C4-2B (cell line): ENCODE measurements around the gene OSBPL7.
"Not testable (repeated sequence)": the region's sequence is repeated elsewhere in the genome, so short reads cannot be mapped to it uniquely, and the experiment has no call there.

Source experiments
- H3K27ac ChIP-seq: fragments of 450-650 bp; 2 replicates; pipeline ENCODE4 v1.5.1; 2017
- ZFX ChIP-seq: fragments of 450-650 bp; IDR thresholded peaks from 2 replicates; pipeline ENCODE4 v1.6.1; 2017
- TF ChIP-seq, protein P1 (sequence below): fragments of 450-650 bp; conservative IDR thresholded peaks from 2 replicates; pipeline ENCODE4 v1.5.1; 2017; ENCODE audit warnings: mild to moderate bottlenecking

OSBPL7 gene

DNA sequence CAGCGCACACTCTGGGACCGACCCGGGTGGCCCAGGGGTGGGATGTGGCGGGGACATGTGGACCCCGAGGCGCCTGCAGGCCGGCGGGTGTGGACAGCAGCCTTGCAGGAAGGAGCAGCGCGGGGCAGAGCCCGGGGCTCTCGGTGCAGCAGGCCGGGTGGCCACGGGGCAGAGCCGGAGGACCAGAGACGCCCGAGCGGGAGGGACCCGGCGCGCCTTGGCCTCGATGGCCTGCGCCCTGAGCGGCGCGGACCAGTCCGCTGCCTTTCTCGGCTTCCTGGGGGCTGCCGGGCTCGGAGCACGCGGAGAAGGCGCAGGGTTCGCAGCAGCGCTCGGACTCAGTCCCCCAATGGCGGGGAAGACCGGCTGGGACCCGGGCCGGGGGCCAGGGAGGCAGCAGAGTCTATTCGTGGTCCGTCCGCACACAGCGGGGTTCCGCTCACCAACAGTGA is 43.4 kb downstream of the OSBPL7 start:
- no peak for TF ChIP-seq ZFX
- TF ChIP-seq, protein P1, sequence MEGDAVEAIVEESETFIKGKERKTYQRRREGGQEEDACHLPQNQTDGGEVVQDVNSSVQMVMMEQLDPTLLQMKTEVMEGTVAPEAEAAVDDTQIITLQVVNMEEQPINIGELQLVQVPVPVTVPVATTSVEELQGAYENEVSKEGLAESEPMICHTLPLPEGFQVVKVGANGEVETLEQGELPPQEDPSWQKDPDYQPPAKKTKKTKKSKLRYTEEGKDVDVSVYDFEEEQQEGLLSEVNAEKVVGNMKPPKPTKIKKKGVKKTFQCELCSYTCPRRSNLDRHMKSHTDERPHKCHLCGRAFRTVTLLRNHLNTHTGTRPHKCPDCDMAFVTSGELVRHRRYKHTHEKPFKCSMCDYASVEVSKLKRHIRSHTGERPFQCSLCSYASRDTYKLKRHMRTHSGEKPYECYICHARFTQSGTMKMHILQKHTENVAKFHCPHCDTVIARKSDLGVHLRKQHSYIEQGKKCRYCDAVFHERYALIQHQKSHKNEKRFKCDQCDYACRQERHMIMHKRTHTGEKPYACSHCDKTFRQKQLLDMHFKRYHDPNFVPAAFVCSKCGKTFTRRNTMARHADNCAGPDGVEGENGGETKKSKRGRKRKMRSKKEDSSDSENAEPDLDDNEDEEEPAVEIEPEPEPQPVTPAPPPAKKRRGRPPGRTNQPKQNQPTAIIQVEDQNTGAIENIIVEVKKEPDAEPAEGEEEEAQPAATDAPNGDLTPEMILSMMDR: no peak
- H3K27ac ChIP-seq: no peak overlapping the region

DNA sequence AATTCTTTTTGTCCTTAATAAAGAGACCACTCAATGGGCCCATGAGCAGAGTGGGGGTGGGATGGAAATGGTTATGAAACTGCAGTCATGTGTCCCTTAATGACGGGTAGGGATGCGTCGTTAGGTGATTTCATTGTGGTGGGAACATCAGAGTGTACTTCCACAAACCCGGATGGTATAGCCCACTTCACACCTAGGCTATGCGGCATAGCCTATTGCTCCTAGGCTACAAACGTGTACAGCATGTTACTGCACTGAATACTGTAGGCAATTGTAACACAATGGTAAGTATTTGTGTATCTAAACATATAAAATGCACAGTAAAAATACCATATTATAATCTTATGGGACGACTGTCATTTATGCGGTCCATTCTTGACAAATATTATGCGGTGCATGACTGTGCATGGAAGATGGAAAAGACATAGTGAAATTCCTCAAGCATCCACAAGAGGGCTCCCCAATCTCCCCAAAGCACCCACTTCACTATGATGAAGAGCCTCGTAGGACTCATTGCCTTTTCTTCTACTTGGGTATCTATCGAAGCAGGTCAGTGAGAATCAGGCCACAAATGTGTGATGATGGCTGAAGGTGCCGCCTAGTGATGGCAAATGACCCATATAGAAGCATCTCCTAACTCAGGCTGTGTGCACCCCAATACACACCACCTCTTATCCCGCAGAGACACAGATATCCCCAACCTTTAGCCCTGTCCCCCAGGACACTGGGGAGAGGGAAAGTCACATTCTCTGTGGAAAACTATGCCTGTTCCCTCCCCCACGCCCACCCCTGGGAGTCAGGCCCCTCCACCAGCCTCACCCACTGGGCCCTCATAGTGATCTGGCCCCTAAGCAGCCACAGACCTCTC is 45.0 kb downstream of the OSBPL7 start:
- no peak for TF ChIP-seq ZFX
- TF ChIP-seq, protein P1: peak; percentile 87
- H3K27ac ChIP-seq: no peak overlapping the region

DNA sequence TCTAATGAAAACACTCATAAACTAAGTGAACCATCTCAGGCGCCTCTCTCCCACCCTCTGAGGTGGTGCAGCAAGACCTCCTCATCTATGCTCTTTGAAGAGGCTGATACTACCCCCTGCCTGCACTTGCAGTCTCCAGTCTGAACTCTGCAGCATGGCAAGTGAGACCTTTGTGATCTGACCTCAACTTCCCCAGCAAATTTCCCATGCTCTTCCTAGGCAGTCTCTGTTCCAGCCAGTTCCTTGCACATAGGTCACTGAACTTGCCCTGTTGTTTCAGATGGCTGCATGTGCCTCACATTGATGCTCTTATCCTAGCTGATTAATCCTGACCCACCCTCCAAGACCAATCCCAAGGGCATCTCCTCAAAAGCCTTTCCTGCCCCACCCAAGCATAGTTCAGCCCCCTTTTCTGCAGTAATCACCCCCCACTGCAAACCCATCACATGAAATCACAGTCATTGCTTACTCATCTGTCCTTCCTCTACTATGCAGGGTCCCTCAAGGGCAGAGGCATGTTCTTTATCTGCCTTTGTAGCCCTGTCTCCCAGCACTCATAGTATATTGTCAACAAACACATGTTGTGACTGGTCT is 46.5 kb downstream of the OSBPL7 start:
- TF ChIP-seq, protein P1: no peak
- TF ChIP-seq ZFX: no peak
- no peak overlapping the region for H3K27ac ChIP-seq

DNA sequence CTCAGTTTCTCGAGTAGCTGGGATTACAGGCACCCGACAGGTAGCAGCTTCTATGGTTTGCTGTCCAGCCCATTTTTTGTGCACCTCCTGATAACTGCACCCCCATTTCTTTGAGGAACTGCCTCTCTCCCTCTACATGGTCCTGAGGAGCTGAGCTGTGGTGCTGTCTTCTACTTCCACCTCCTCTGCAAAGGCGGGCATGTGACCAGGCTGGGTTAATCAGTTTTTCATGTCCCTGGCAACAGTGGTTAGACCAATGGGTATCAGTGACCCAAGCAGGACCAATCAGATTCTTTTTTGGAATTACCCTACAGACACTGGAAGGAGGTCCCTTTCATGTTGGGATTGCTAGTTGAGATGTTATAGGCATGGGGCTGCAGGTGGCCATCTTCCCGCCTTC is 47.3 kb downstream of the OSBPL7 start:
- TF ChIP-seq, protein P1: no peak
- TF ChIP-seq ZFX: no peak
- no peak overlapping the region for H3K27ac ChIP-seq

DNA sequence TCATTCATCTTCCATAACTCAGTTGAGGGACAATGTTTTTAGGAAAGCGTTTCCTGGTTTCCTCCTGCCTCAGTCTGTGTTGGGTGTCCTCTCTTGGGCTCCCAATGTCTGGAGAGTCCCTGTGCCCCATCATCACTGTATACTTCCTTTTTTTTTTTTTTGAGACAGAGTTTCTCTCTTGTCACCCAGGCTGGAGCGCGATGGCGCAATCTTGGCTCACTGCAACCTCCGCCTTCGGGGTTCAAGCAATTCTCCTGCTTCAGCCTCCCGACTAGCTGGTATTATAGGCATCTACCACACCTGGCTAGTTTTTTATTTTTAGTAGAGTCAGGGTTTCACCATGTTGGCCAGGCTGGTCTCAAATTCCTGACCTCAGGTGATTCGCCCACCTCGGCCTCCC is 47.9 kb downstream of the OSBPL7 start:
- not testable (repeated sequence) for H3K27ac ChIP-seq

DNA sequence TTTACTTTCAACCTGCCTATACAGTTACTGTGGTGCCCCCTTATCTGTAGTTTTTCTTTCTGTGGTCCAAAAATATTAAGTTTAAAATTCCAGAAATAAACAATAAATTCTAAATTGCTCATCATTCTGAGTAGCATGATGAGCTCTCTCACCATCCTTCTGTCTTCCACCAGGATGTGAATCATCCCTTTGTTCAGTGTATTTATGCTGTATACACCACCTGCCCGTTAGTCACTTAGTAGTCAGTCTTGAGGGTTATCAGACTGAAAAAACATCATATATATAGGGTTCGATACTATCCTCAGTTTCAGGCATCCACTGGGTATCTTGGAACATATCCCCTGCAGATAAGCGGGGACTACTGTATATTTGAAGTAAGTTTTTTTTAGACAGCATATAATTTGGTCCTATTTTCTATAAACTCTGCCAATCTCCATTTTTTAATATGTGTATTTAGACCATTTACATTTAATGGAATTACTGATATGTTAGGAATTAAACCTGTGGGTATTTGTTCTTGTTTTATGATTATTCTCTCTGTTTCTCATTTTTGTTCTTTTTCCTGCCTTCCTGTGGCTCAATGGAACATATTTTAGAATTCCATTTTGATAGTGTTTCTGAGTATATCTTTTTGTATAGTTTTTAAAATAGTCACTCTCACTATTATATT is 57.5 kb downstream of the OSBPL7 start:
- no peak overlapping the region for H3K27ac ChIP-seq
- TF ChIP-seq ZFX: no peak

DNA sequence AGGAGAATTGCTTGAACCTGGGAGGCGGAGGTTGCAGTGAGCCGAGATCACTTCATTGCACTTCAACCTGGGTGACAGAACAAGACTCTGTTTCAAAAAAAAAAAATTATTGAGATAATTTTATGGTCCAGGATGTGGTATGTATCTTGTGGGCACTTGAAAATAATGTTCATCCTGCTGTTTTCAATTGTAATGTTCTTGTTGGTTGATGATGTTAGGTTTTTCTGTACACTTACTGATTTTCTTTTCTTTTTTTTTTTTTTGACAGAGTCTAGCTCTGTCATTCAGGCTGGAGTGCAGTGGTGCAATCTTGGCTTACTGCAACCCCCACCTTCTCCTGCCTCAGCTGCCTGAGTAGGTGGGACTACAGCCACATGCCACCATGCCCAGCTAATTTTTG is 58.9 kb downstream of the OSBPL7 start:
- TF ChIP-seq ZFX: no peak
- TF ChIP-seq, protein P1: no peak

DNA sequence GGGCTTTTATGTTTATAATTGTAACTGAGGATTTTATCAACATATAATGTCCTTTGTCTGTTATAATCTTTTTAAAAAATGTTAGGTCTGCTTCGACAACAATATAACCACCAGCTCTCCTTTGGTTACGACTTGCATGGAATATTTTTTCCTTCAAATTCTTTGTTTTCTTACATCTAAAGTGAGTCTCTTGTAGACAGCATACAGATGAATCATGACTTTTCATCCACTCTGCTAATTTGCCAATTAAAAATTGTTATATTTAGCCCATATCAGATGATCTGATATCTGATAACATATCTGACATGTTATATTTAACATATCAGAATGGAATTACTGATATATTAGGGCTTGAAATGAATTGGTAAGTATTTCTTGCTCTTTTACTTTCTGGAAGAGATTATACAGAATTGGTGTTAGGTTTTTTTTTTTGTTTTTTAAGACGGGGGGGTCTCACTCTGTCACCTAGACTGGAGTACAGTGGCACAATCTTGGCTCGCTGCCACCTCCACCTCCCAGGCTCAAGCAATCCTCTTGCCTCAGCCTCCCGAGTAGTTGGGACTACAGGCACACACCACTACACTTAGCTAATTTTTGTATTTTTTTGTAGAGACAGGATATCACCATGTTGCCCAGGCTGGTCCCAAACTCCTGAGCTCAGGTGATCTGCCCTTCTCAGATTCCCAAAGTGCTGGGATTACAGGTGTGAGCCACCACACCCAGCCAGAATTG is 61.0 kb downstream of the OSBPL7 start:
- no peak overlapping the region for H3K27ac ChIP-seq
- TF ChIP-seq, protein P1: no peak
- TF ChIP-seq ZFX: no peak

More for the DNA sequence above, 58.9 kb downstream of the OSBPL7 start:
- no peak overlapping the region for H3K27ac ChIP-seq
